Heart right ventricle (tissue), 16 donors: Measurements from ENCODE around the gene ZBTB46. TPM values are rescaled to one million over a fixed set of nuclear protein-coding genes. Genes with fewer than 3 reads are reported as not detected.

Experiments used
- ATAC-seq, 8 donors: fragments of 200-7000 bp; cut with Tn5 transposase; one replicate each; pipeline ENCODE4 v1.9.1; 2020; ENCODE audit warnings: mild to moderate bottlenecking in 8 of 8, moderate library complexity in 8 of 8, moderate number of reproducible peaks in 1 of 8
- DNase-seq, 2 donors: peaks; one replicate each; pipeline ENCODE4 v3.0.0-alpha.2; 2020
- H3K27ac ChIP-seq, 10 donors: fragments of 200-600 bp; sonication (generic) in 2 of 10; one replicate each; pipeline versions ENCODE4 v1.5.0 to v1.8.0; 2020 to 2022; ENCODE audit warnings: mild to moderate bottlenecking in 3 of 10
- H3K27me3 ChIP-seq, 7 donors: fragments of 200-600 bp; one replicate each; pipeline ENCODE4 v1.8.0; 2021 to 2022; ENCODE audit warnings: mild to moderate bottlenecking in 2 of 7
- H3K36me3 ChIP-seq, 9 donors: fragments of 200-600 bp; sonication (generic) in 1 of 9; one replicate each; pipeline versions ENCODE4 v1.5.0 to v1.8.0; 2020 to 2022; ENCODE audit warnings: mild to moderate bottlenecking in 2 of 9
- H3K4me1 ChIP-seq, 9 donors: fragments of 200-600 bp; sonication (generic) in 1 of 9; one replicate each; pipeline versions ENCODE4 v1.5.0 to v1.8.0; 2020 to 2022; ENCODE audit warnings: mild to moderate bottlenecking in 4 of 9
- H3K4me3 ChIP-seq, 10 donors: fragments of 200-600 bp; sonication (generic) in 2 of 10; one replicate each; pipeline versions ENCODE4 v1.5.0 to v1.8.0; 2020 to 2022; ENCODE audit warnings: mild to moderate bottlenecking in 7 of 10, moderate library complexity in 2 of 10
- H3K9me3 ChIP-seq, 11 donors: fragments of 200-600 bp in 10 of 11; sonication (generic) in 2 of 11; one replicate each; pipeline versions ENCODE4 v1.5.0 to v1.8.0; 2013 to 2022; ENCODE audit warnings: mild to moderate bottlenecking in 2 of 11, control low read depth in 1 of 11, moderate library complexity in 1 of 11
- WGBS, 2 donors: extraction: QIAGEN DNeasy Blood & Tissue Kit; methylation state at CpG; one replicate each; pipeline ENCODE4 v1.1.7; 2013; ENCODE audit warnings: inconsistent platforms in 1 of 2; 5-methylcytosine and 5-hydroxymethylcytosine counted together
- intact Hi-C, 10 donors: fragments of 100-400 bp; cut with DNase I; formaldehyde crosslinking; loops; one replicate each; pipeline versions ENCODE4 v1.11.1 to v1.14.2; 2022
- polyA plus RNA-seq, 2 donors: library from polyadenylated mRNA; stranded (reverse); fragments of 200-250 nt; gene quantifications; one replicate each; pipeline ENCODE4 v1.2.3, GENCODE V29; 2013
- total RNA-seq, 10 donors: library from RNA; stranded (reverse); fragmentation: NEBNext Ultra II Directional in 3 of 10; extraction: Animal tissue kit (Norgen Biotek cat#: 25700) in 3 of 10; gene quantifications; one replicate each; pipeline versions ENCODE4 v1.2.1 to v1.2.4, GENCODE V29; 2021 to 2023
- TF ChIP-seq, protein P1 (sequence below), 9 donors: fragments of 200-600 bp; sonication (generic) in 2 of 9; IDR thresholded peaks; one replicate each; pipeline versions ENCODE4 v1.5.0 to v1.8.0; 2021 to 2022; ENCODE audit warnings: antibody characterized with exemption in 9 of 9, mild to moderate bottlenecking in 5 of 9, moderate library complexity in 1 of 9
- donor health status: Arrhythmogenic right ventricular cardiomyopathy.
- donor health status: ischemic (EF 13 %, LVEDD 7.1; RV severe dilation, severe dysfunction).
- donor health status: healthy with polysubstance abuse.
- donor health status: DM: no; HTN: yes; CAD: no.
- donor health status: DM: no; HTN: no; CAD: no.
- donor health status: ischemic (EF 25% LVEDD 6.9; RV normal size, moderate dysfunction).
- donor health status: ischemic (EF 25% LVEDD 5.7; RV mildly dilated, moderate dysfunction).
- donor health status: healthy.
- donor health status: DM: yes; HTN: yes; CAD: no.
- donor health status: Ischemic cardiomyopathy.
- donor health status: ischemic (EF 35%, LVEDD 5.7; RV mildly dilated, moderate dysfunction).
- donor health status: nonischemic (EF 11% LVEDD 7.7; RV severe dilation, severe dysfunction).
- donor health status: DM: yes; HTN: yes; CAD: no.
- donor health status: PGD.
- donor health status: ischemic (EF 29% LVEDD 5.4; RV normal size, mild dysfunction).
- donor health status: nonischemic (EF 23%, LVEDD 6.1; RV moderate dilation, normal function).

ZBTB46 gene
- total and polyA plus RNA-seq, 12 donors: 5.6 to 25.4 (median 14.4) TPM

DNA sequence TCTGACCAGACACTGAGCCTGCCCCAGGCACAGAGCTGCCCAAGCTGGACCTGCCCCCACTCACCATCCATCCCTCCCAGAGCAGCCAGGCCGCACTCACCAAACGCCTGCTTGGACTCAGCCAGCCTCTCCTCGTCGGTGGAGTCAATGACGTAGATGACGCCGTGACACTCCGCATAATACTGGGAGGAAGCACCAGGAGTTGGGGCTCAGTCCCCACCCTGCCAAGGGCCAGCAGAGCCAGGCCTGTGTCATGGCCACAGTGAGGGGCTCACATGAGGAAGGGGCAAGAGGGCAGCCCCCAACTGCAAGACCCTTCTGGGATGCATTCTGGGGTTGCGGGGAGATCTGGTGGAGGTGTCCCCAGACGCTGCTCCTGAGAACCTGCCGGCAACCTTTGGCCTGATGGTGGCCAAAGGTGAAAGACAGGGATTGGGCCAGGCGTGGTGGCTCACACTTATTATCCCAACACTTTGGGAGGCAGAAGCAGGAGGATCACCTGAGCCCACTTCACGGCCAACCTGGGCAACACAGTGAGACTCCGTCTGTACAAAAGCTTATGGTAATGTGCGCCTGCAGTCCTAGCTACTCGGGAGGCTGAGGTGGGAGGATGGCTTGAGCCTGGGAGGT, 128.9 kb downstream of the ZBTB46 start:
- no peak for ATAC-seq

DNA sequence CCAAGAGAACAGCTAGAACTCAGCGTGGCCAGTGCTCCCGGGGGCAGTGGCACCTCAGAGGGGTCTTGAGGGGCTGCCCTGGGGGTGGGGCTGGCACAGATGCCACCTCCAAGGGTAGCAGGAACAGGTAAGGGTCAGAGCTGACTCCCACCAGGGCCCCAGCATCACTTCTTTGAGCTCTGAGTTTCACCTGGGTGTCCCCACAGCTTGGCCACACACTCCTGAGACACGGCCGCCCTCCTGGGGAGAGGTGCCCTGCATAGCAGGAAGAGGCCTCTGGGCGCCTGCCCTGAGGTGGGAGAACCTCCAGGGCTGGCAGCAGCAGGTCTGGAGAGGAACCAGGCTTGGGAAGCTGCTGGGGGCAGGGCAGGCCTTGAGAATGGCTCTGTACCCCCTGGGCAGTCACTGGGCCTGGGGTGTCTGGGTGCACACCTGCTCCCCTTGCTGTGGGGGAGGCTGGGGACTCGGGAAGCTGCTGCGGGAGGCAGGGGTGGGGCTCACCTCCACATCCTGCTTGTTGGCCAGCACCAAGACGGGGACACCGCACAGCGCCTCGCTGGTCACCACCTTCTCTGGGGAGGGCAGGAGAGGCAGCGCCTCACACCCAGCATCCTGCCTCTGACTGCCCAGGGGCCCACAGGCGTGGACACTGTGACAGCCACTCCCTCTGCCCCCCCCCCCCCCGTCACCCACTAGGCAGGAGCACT, 129.6 kb downstream of the ZBTB46 start:
- TF ChIP-seq, protein P1, sequence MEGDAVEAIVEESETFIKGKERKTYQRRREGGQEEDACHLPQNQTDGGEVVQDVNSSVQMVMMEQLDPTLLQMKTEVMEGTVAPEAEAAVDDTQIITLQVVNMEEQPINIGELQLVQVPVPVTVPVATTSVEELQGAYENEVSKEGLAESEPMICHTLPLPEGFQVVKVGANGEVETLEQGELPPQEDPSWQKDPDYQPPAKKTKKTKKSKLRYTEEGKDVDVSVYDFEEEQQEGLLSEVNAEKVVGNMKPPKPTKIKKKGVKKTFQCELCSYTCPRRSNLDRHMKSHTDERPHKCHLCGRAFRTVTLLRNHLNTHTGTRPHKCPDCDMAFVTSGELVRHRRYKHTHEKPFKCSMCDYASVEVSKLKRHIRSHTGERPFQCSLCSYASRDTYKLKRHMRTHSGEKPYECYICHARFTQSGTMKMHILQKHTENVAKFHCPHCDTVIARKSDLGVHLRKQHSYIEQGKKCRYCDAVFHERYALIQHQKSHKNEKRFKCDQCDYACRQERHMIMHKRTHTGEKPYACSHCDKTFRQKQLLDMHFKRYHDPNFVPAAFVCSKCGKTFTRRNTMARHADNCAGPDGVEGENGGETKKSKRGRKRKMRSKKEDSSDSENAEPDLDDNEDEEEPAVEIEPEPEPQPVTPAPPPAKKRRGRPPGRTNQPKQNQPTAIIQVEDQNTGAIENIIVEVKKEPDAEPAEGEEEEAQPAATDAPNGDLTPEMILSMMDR (IDR thresholded peaks at IDR 0.05): no peak
- peaks cover 0 to 81% (median 20%) of the 10 kb centered on the region in 9 donors for H3K36me3 ChIP-seq

More for the DNA sequence above, 128.9 kb downstream of the ZBTB46 start:
- WGBS, 2 donors: 88 to 91% methylated on average over 16 of the region's 16 CpGs
- H3K4me1 ChIP-seq: peaks cover 22 to 54% (median 41%) of the 10 kb centered on the region in 9 donors
- H3K4me3 ChIP-seq: no peak overlapping the region
- TF ChIP-seq, protein P1 (IDR thresholded peaks at IDR 0.05): no peak
- H3K9me3 ChIP-seq: no peaks in the 10 kb centered on the region
- peak overlapping the region in 3 of 10 donors; percentile 30 to 93 (median 83) for H3K27ac ChIP-seq
- intact Hi-C loops: no loop called here
- H3K27me3 ChIP-seq: no peaks in the 10 kb centered on the region
- H3K36me3 ChIP-seq: peaks cover 0 to 82% (median 20%) of the 10 kb centered on the region in 9 donors
- no peak for DNase-seq

DNA sequence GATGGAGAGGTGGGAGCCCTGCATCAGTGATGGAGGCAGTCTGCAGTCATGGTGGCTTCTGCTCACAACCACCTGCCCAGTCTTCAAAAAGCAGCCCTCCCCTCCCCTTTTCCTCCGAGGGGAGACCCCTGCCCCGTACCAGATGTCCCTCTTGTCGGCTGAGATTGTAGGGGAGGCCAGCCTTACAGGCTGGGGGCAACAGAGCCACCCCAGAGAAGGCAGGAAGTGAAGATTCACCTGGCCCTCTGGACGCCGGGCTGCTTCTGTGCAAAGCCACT, 130.1 kb downstream of the ZBTB46 start:
- TF ChIP-seq, protein P1 (IDR thresholded peaks at IDR 0.05): no peak
- 71 to 86% methylated on average over 5 of the region's 5 CpGs for WGBS, 2 donors
- peaks cover 17 to 54% (median 42%) of the 10 kb centered on the region in 9 donors for H3K4me1 ChIP-seq

More for the DNA sequence above, 129.6 kb downstream of the ZBTB46 start:
- Histone ChIP-seq H3K4me3 (no peak overlapping the region), H3K4me1 (peaks cover 20 to 54% (median 42%) of the 10 kb centered on the region in 9 donors), H3K27ac (peak overlapping the region in 4 of 10 donors; percentile 15 to 93 (median 56)), H3K27me3 (no peaks in the 10 kb centered on the region), H3K9me3 (no peaks in the 10 kb centered on the region)
- DNase-seq: no peak
- intact Hi-C loops: no loop called here
- 77 to 88% methylated on average over 13 to 14 of the region's 14 CpGs for WGBS, 2 donors
- no peak for ATAC-seq

DNA sequence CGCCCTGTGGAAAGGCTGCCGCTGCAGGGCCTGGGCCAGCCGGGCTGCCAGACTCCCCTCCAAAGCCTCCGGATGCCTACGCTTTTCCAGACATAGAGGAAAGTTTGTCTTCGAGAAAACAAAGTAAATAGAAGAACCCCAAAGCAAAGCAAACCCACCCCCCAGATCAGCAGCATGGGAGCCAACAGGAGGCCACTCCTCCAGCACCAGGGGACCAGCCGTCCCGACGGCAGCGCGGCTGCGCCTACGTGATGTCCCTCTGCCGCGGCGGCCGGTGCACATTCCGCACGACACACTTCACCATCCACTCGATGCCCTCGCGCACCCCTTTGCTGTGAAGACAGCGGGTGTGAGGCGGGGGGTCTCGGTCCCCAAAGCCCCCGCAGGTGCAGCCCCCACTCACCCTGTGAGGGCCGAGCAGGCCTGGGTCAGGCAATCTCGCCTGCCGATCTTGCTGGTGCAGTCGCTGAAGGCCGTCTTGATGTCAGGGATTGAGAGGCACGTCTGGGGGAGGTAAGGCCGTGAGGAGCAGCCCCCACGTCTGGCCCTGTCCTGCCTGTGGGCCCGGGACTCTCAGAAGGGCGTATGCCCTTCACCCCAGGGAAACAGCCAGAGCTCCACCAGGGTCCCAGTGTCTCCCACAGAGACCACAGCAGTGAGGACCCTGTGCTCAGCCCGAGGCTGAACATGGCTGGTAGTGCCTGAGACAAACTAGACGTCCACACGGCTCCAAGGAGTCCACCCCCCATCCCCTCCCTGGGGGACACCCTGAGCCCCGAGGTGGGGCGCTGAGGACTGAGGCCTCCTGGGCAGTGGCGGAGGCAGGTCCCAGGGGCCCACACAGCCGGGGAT, 130.6 kb downstream of the ZBTB46 start:
- peaks cover 19 to 58% (median 45%) of the 10 kb centered on the region in 9 donors for H3K4me1 ChIP-seq
- ATAC-seq (no peak), DNase-seq (no peak)
- H3K27me3 ChIP-seq: no peaks in the 10 kb centered on the region
- H3K4me3 ChIP-seq: no peak overlapping the region
- H3K36me3 ChIP-seq: peaks cover 0 to 80% (median 9%) of the 10 kb centered on the region in 9 donors
- peak overlapping the region in 6 of 10 donors; percentile 60 to 93 (median 72) for H3K27ac ChIP-seq
- WGBS, 2 donors: 86% methylated on average over 43 of the region's 43 CpGs
- intact Hi-C loops: no loop called here
- TF ChIP-seq, protein P1 (IDR thresholded peaks at IDR 0.05): no peak
- no peaks in the 10 kb centered on the region for H3K9me3 ChIP-seq

More for the DNA sequence above, 130.1 kb downstream of the ZBTB46 start:
- peak overlapping the region in 4 of 10 donors; percentile 15 to 93 (median 56) for H3K27ac ChIP-seq
- intact Hi-C loops: no loop called here
- ATAC-seq (no peak), DNase-seq (no peak)
- H3K9me3 ChIP-seq: no peaks in the 10 kb centered on the region
- H3K27me3 ChIP-seq: no peaks in the 10 kb centered on the region
- peaks cover 0 to 81% (median 15%) of the 10 kb centered on the region in 9 donors for H3K36me3 ChIP-seq
- no peak overlapping the region for H3K4me3 ChIP-seq
